ENCODE results near the gene SHC1.
"Not testable (repeated sequence)": the region's sequence is repeated elsewhere in the genome, so short reads cannot be mapped to it uniquely, and the experiment has no call there.

The SHC1 gene

DNA sequence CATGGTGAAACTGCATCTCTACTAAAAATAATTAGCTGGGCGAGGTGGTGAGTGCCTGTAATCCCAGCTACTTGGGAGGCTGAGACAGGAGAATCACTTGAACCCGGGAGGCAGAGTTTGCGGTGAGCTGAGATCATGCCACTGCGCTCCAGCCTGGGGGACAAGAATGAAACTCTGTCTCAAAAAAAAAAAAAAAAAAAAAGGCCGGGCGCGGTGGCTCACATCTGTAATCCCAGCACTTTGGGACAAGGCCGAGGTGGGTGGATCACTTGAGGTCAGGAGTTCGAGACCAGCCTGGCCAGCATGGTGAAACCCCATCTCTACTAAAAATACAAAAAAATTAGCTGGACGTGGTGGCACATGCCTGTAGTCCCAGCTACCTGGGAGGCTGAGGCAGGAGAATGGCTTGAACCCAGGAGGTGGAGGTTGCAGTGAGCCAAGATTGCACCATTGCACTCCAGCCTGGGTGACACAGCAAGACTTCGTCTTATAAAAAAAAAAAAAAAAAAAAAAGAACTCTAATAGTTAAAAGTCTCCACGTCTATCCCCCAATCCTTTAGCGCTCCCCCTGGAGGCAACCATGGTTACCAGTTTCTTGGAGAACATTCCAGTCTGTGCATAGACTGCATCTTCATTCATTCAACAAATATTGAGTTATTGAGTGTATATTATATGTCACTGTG lies 24.9 kb upstream of the SHC1 start:
- DNase-seq = not testable (repeated sequence)

- no peak for DNase-seq
These were observed 24.0 kb upstream of the SHC1 start for GRCh38 chr1:154994591-154994990.

DNA sequence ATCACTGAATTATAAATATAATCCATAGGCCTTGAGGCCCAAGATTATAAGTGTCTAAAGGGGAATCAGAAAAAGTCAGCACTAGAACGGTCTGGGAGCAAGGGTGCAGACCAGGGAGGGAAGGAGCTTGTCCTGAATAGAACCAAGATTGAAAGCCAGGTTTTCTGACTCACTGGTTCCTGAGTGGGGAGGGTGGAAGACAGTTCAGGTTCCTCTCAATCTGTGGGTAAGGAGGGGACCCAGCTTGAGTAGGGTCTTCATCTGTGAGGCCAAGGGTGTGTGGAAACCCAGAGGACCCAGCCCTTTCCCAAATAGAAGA lies 23.7 kb upstream of the SHC1 start:
- no peak for DNase-seq

DNA sequence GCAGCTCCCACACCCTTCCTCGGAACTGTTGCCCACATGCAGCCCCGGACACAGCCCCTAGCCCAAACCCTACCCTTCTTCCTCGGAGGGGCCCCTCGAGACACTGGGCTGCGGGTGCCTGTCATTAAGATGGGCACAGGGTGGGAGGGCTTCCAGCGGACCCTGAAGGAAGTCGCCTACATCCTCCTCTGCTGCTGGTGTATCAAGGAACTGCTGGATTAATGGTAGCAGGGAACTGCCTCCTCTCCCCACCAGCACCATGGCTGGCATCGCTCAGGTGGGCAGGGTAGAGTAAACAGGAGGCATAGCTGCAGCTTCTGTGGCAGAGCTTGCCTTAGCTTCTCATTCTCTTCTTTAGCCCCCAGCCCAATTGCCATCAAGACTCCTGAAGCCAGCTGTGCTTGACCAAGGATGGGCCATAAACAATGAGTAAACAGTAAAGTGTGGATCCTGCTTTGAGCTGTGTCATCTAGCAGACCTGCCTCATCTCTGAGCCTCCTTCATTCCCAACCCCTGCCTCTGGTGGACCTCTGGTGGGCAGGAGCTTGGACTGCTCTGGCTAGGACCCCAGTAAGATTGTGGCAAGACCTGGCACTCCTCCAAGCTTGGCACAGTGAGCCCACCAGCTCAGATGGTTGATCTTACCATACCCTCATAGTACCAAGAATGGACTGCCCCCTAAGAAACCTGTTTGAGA lies 23.2 kb upstream of the SHC1 start, which contains the start of gene LENEP:
LENEP (plus strand) TSS at position 15 of the 697 bp plus-strand sequence; CDS start at position 37, 22 bp downstream.
- DNase-seq = no peak

- DNase-seq = no peak
These were observed 22.4 kb upstream of the SHC1 start for GRCh38 chr1:154992721-154993571.

DNA sequence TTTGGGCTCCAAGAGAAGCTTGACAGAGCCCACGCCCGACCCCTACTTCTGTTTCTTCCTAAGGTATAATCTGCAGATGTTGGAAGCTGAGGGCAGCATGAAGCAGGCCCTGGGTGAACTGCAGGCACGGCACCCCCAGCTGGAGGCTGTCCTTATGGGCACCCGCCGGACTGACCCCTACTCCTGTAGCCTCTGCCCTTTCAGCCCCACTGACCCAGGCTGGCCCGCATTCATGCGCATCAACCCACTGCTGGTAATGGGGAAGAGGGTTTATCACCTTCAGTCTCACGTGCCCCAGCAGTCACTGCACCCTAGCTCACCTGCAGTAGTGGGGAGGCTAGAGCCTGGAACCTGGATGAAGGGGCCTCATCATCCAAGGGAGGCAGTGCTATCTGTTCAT lies 19.7 kb upstream of the SHC1 start:
- DNase-seq = no peak

- DNase-seq = no peak
These were observed 18.8 kb upstream of the SHC1 start for GRCh38 chr1:154989195-154989860.

DNA sequence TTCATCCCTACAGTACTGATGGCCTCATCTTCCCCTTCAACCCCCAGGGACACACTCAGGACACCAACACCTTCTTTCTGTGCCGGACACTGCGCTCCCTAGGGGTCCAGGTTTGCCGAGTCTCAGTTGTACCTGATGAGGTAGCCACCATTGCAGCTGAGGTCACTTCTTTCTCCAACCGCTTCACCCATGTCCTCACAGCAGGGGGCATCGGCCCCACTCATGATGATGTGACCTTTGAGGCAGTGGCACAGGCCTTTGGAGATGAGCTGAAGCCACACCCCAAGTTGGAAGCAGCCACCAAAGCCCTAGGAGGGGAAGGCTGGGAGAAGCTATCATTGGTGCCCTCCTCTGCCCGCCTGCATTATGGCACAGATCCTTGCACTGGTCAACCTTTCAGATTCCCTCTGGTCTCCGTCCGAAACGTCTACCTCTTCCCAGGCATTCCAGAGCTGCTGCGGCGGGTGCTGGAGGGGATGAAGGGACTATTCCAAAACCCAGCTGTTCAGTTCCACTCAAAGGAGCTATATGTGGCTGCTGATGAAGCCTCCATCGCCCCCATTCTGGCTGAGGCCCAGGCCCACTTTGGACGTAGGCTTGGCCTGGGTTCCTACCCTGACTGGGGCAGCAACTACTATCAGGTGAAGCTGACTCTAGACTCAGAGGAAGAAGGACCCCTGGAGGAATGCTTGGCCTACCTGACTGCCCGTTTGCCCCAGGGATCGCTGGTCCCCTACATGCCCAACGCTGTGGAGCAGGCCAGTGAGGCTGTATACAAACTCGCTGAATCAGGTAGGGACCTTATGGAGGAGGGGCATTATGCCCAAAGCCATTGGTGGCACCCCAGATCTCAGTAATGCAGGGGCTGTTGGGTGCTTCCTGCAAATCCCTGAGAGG lies 17.8 kb upstream of the SHC1 start:
- DNase-seq = no peak

- DNase-seq = no peak
These were observed 16.8 kb upstream of the SHC1 start for GRCh38 chr1:154987326-154987725.

- DNase-seq = not testable (repeated sequence)
These were observed 16.2 kb upstream of the SHC1 start for GRCh38 chr1:154986736-154987135.

GRCh38 chr1:154983776-154984466 lies 13.4 kb upstream of the SHC1 start:
- DNase-seq = no peak

DNA sequence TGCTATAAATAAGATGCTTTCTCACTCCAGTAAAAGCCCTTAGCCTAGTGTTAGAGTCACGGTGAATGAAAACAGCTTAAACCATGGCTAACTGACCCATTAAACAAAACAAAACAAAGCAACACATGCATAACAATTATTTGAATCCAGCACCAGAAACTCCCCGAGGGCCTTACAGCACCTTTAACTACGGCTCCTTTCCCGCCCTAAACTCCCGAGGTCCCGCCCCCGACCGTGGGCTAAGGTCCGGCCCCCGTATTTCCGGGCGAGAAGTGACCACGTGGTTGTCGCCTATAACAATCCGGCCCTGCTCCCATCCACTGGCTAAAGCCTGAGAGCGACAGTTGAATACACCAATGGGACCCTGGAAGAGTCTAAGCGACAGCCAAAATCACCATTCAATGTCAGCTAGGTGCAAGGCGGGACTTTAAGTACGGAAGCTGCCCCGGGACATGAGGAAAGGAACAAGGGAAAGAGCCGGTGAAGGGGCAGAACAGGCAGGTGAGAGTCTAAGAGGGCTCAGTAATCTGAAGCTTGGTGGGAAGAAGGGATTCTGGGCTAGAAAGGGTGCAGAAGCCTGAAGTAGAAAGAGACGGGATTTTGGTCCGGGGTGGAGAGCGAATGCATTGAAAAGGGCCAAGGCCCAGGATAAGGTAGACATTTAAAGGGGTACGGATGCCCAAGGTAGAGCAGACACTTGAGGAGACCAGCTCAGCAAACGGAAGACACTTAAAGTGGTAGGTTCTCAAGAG lies 12.5 kb upstream of the SHC1 start, which contains the start of gene FLAD1:
FLAD1 (plus strand) TSS at position 448 of the 752 bp plus-strand sequence. CDS start 351 bp downstream, outside the sequence.
- DNase-seq = peak; percentile 98

DNA sequence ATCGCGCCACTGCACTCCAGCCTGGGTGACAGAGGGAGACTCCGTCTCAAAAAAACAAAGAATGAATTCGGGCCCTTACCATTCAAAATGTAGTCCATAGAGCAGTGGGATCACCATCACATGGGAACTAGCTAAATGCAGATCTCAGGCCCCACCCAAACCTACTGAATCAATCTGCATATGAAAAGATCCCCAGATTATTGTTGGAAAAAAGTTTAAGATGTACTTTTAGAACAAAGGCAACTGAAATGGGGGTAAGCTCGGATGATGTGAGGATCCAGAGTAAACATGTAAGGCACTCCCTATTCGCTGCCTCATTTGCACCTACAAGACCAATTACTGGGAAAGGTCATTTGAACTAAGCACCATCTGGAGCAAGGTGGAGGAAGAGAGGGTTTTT lies 11.8 kb upstream of the SHC1 start:
- no peak for DNase-seq

DNA sequence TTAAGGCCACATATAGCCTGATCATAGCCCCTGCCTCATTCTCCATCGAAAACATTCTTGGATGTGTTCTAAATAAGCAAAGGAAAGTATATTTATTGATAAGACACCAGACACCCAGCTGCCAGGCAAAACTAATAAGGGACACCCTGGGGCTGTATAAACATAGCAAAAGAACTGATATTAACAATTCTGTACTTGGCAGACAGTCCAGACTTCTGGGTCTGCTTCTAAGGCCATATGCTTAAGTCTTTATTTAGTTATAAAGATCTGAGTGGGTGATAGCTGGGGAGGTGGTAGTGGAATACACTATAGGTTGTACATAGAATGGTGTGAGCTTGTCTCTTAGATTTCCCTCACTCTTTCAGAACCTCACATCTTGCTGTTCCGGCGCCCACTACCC lies 7.8 kb upstream of the SHC1 start:
- no peak for DNase-seq

DNA sequence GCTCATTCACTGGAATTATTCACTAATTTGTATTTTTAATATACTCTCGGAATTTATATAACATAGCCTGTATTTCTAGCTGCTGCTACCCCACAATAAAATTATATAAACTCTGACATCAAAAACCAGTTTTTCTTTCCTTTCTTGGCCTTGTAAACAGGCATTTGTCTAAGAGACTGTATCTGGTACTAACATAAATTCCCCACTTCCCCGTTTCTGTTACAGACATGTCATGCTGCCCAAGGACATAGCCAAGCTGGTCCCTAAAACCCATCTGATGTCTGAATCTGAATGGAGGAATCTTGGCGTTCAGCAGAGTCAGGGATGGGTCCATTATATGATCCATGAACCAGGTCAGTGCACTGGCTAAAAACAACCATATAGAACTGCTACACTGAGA lies 7.2 kb upstream of the SHC1 start:
- DNase-seq = not testable (repeated sequence)

GRCh38 chr1:154975409-154976059 lies 5.0 kb upstream of the SHC1 start:
- no peak for DNase-seq

GRCh38 chr1:154974808-154975408 lies 4.4 kb upstream of the SHC1 start:
- DNase-seq = peak; percentile 93

- DNase-seq = peak; percentile 99
These were observed 3.7 kb upstream of the SHC1 start, which contains the start of gene CKS1B for GRCh38 chr1:154974102-154974807. CKS1B (plus strand) TSS chr1:154974681; CDS start chr1:154974746, 65 bp downstream.
